Measurements from ENCODE around the gene MIOX.

The MIOX gene

DNA sequence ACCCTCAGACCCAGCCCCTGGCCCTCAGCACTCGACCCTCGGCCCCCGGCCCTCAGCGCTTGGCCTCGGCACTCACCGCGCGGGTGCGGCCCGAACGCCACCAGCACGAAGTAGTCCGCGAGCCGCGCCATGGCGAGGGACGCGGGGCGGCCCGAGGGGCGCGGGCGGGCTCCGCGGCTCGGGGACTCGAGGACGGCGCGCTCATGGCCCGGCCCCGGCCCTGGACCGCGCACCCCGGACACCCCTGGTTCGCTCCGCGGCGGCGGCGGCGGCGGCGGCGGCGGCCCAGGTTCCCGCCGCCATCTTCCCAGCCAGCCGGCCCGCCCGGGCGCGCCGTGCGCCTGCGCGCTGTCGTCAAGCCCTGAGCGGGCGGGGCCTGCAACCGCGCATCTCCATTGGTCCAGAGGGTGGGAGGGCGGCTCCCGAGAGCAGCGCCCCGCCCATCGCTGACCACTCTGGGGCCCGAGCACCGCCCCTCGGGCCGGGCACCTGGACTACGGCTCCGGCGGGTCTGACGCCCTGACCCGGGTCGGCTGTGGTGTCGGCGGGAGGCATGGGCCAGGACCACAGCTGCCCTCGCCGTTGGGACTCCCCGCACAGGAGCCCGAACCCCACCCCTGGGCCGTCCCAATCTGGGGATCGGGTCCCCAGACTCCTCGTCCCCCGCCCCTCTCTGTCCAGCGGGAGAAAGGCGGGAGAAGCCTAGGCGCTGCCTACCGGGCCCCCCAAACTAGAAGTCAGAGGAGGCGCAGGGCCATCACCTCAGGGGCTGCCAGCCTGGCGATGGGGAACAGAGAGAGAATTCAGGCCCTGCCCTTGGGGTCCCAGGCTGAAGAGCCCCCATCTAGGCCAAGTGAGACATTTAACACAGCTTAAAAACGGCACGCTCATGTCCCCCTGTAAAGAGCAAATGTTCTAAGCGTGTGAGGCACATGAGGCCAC is 11.7 kb upstream of the MIOX start, which contains the start of gene SBF1:
SBF1 (minus strand) TSS at position 326 of the 942 bp plus-strand sequence; CDS start at position 131, 195 bp downstream.
- DNase-seq = peak; percentile 88

DNA sequence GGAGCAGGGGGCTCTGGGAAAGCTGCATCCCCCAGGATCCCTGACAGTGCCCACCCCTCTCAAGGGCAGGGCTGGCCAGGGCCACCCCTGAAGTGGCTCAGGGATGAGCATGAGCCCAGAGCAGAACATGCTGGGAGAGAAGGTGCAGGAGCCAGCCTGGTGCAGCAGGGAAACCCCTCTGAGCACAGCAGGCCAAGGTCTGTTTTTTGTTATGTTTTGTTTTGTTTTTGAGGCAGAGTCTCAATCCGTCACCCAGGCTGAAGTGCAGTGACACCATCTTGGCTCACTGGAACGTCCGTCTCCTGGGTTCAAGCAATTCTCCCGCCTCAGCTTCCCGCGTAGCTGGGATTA is 11.0 kb upstream of the MIOX start:
- no peak for DNase-seq

DNA sequence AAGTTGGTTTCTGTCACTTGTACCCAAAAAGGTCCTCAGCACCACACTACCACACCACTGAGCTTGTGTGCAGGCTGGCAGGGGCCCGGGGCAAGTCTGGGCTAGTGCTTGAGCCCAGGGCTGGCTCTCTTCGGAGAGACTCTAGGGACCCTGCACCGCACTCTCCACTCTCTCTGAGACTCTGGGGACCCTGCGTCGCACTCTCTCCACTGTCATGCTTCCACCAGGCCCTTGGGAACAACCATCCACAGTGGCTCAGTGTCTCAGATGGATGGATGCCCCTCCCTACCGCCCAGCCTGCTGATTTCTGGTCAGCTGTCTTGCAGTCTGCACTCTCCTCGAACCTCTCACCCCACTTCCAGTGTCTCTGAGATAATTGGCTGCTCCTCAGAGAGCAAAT is 9.8 kb upstream of the MIOX start:
- DNase-seq = no peak

DNA sequence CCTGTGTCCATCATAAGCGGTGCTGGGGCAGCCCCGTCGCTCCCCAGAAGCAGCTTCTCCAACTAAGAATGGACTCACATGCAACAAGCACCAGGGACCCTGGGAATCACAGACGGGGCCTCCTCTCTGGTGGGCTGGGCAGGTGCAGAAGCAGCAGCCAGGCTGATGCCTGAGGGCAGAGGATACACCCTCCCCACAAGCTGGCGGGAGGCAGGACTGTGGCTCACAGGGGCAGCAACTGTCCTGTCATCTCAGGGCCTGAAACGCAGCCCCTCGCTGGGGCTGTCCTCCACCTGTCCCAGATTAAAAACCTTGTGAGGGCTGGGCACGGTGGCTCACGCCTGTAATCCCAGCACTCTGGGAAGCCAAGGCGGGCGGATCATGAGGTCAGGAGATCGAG is 8.7 kb upstream of the MIOX start:
- no peak for DNase-seq

DNA sequence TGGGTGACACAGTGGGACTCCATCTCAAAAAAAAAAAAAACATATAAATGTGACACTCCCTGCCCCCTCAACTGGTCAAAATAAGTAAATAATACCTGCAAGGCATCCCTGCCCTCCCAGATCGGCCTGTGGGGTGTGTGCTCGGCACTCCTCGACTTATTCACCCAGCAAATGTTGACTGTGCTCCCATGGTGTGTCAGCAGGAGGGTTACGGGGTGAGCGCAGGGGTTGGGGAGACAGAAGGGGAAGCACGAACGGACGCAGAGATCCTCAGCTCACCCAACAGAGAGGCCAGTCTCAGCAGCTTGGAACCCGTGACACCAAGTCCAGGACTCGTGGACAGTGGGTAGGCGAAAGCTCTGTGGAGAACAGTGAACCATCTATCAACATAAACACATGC is 6.9 kb upstream of the MIOX start:
- DNase-seq = no peak

DNA sequence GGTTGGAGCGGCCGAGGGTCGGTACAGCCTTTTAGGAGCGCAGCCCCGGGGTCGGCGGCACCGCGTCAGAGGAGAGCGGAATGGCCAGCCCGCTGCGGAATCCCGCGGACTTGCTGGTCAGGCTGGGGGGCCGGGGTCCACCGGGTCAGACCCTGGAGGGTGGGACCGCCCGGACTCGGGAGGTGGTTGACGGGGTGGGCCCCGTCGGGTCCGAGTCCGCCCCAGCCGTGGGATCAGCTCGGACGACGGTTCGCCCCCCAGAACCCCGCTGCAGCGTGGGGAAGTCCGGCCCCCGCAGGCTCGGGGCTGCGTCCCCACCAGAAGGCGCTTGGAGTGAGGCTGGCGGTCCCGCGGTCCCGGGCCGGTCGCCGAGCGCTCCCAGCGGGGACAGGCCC is 5.6 kb upstream of the MIOX start:
- DNase-seq = no peak

DNA sequence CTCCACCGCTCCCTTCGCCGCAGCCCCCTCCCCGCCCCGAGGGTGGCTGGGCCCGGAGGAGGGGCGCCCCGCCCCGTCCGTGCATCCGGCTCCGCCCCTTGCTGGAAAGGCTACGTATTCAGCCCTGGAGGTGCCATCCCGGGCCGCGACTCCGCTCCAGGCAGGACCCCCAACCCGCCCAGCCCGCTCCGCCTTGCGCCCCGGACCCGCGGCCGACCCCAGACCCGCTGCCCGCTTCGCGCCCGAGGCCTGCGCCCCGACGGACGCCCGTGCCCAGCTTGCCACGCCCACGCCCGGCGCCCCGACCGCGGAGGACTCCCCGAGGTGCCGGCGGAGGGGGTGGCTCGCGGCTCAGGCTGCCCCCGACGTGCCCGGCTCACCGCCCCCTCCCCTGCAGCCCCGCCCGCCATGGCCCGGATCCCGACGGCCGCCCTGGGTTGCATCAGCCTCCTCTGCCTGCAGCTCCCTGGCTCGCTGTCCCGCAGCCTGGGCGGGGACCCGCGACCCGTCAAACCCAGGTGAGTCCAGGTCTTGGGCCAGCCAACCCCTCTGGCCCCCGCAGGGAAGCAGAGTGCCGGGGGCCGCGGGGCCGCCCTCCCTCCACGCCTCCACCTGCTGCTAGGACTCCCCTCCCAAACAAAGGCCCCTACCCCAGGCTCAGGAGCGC is 5.1 kb upstream of the MIOX start, which contains the start of gene ADM2:
ADM2 (plus strand) TSS at position 104 of the 667 bp plus-strand sequence; CDS start at position 409, 305 bp downstream.
- DNase-seq = no peak

DNA sequence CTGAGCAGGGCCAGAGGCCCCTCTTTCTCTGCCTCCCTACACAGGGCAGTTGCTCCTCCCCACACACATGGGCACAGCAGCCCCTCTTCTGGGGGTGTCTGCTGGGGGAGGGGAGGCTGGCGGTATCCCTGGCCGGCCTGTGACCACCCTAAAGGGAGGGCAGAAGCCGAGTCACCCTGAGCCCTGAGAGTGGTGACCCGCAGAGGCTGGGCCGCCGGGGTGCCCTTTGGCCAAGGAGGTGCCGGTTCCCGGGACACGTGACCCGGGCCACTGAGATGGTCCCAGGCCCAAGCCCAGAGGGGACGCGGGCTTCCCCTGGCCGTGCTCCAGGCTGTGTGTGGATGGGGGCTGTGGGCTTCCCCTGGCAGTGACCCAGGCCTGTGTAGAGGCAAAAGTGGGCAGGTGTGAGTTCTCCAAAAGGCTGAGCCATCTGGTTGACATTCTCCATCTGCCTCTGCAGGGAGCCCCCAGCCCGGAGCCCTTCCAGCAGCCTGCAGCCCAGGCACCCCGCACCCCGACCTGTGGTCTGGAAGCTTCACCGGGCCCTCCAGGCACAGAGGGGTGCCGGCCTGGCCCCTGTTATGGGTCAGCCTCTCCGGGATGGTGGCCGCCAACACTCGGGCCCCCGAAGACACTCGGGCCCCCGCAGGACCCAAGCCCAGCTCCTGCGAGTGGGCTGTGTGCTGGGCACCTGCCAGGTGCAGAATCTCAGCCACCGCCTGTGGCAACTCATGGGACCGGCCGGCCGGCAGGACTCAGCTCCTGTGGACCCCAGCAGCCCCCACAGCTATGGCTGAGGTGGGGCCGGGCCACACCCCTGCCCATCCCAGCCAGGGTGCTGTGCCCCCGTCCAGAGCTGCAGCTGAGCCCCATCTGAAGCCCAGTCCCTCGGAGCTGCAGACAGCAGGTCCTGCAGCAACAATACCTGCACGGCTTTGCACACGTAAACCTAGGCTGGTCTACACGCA is 4.3 kb upstream of the MIOX start:
- DNase-seq = no peak

DNA sequence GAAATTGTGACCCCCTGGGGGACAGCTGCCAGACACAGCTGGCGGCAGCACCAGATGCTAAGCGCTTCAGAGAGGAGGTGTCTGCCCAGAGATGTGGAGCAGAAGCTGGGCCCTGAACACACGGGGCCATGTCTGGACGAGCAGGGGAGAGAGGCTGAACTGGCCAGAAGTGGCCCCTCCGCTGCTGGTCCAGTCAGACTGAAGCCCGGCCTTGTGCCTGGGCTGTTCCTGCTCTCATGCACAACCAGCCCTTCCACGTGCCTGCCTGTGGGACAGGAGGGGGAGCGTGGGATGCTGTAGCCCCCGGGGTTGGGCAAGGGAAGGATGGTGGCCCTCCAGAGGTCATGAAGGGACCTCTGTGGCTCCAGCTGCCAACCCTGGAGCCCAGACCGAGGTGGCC is 3.6 kb upstream of the MIOX start:
- DNase-seq = no peak

DNA sequence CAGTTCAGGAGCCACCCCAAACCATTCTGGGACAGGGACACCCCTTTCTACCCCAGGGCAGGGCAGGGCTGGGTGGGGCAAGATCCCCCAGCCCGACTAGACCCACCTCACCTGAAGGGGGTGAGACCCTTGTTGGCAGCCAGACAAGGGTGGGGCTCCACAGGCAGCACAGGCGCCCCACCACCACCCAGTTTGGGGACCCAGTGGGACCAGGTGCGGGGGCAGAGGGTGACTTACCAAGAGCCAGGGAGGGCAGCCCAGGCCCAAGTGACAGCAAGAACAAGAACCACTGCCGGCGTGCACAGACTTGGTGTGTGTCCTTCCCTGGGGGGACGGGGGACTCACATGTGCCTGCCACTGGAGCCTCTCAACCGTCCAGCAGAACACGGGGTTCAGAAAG is 3.1 kb upstream of the MIOX start:
- no peak for DNase-seq

DNA sequence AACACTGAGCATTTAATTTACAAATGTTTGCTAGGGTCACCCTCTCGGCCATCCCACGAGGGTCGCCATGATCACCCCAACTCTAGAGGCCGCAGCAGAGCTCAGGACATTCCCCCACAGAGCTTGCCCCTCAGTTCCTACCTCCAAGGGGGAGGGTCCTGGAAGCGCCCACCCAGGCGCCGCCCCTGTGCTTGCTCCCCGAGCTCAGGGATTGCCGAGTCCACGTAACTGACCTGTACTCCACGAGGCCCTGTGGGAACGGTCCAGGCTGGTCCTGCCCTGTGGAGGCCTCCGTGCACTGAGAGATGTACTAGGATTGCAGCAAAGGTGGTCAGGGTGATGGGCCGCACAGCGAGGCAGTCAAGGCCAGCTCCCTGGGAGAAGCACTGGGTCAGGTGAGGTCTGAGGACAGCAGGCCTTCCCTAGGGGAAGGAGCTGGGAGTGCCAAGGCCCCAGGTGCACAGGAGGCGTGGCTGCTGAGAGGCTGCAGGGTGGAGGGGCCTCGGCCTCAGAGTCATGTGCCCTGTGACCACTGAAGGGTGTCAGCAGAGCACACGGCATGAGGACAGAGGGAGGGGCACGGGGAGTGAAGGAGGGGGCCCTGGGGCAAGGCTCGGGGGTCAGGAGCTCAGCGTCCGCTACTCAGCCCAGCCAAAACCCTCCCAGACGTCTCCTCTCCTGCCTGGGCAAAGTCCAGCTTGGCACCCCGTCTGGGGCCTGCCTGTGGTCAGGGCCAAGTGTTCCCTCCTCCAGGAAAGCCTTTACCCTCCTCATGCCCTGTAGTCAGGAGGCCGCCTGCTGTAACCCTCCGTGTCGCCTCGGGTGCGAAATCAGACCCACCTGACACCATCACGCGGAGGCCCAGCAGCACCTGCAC is 2.4 kb upstream of the MIOX start:
- no peak for DNase-seq

DNA sequence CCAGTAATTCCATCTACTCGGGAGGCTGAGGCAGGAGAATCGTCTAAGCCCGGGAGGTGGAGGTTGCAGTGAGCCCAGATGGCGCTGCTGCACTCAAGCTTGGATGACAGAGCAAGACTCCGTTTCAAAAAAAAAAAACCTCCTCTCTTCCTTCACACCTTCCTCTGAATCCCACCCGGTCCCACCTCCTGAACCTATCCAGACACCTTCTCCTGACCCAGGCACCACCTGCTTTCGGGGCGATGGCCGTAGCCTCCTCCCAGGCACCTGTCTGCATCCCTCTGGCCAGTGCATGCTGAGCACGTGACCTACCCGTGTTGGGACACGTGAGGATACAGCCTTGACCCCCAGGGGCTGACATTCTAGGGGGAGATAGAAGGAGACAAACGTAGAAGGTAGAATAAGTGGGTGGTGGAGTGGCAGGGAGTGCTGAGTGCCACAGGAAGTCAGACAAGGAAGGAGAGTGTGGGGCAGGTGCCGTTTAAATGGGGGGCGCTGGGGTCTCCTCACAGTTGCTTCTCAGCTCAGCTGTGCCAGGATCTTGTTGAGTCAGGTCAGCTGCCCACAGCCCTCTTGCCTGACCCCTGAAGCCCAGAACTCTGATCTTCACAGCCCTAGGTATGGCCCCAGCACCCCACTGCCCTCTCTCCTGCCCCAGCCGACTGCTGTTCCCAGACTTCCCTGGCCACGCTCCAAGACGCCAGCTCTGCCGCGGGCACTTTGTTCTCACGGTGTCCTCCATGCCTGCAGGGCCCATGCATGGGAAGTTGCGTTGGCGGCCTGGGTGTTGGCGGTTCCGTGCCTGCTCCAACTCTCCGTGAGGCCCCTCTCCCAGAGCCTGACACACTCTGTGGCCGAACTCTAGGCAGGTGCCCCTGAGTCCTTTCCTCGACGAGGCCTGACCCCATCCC is 1.2 kb upstream of the MIOX start:
- no peak for DNase-seq

DNA sequence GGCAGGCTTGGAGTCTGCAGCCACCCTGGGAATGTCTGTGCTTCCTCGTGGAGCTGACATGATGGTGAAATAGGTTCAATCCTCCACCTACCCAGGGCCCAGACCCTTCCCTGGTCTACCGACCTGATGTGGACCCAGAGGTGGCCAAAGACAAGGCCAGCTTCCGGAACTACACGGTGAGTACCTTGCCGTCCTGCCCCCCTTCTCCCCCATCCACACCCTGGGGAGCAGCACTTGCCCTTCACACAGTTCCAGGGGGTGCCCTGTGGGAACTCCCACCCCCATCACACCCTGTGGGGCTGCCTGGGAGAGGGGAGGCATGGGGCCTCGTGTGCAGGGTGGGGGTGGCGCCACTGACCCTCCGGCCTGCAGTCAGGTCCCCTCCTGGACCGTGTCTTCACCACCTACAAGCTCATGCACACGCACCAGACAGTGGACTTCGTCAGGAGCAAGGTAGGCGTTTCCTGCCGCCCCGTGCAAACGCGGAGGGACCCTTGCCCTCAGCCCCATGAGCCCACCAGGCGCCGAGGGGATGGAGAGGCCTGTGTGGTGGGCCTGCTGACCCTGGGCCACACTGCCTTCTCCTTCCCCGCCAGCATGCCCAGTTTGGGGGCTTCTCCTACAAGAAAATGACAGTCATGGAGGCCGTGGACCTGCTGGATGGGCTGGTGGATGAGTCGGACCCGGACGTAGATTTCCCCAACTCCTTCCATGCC is 789 bp downstream of the MIOX start:
- DNase-seq = no peak

DNA sequence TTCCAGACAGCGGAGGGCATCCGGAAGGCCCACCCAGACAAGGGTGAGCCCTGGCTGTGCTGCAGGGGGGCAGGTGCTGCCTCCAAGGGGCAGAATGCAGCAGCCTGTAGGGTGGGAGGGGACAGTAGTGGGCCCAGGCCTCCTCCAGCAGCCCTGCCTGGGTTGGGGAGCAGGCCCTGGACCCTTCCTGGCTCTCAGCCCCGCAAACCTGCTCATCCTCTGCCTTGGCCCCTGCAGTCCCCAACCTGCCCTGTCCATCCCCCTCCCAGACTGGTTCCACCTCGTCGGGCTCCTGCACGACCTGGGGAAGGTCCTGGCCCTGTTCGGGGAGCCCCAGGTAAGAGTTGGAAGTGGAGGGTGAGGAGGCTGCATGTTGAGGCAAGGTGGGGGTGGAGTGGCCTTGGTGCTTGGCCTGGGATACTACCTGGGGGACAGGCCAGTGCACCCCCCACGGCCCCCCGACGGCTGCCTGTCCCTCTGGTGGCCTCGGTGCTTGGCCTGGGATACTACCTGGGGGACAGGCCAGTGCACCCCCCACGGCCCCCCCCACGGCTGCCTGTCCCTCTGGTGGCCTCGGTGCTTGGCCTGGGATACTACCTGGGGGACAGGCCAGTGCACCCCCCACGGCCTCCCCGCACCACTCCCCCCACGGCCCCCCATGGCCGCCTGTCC is 1.5 kb downstream of the MIOX start:
- no peak for DNase-seq

DNA sequence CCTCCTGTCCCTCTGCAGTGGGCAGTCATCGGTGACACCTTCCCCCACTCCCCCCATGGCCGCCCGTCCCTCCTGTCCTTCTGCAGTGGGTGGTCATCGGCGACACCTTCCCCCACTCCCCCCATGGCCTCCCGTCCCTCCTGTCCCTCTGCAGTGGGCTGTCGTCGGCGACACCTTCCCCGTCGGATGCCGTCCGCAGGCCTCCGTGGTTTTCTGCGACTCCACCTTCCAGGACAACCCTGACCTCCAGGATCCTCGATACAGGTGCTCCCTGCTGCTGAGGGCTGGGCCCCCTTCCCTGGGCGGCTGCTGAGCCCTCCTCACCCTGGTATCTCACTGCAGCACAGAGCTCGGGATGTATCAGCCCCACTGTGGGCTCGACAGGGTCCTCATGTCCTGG is 2.2 kb downstream of the MIOX start:
- DNase-seq = no peak

DNA sequence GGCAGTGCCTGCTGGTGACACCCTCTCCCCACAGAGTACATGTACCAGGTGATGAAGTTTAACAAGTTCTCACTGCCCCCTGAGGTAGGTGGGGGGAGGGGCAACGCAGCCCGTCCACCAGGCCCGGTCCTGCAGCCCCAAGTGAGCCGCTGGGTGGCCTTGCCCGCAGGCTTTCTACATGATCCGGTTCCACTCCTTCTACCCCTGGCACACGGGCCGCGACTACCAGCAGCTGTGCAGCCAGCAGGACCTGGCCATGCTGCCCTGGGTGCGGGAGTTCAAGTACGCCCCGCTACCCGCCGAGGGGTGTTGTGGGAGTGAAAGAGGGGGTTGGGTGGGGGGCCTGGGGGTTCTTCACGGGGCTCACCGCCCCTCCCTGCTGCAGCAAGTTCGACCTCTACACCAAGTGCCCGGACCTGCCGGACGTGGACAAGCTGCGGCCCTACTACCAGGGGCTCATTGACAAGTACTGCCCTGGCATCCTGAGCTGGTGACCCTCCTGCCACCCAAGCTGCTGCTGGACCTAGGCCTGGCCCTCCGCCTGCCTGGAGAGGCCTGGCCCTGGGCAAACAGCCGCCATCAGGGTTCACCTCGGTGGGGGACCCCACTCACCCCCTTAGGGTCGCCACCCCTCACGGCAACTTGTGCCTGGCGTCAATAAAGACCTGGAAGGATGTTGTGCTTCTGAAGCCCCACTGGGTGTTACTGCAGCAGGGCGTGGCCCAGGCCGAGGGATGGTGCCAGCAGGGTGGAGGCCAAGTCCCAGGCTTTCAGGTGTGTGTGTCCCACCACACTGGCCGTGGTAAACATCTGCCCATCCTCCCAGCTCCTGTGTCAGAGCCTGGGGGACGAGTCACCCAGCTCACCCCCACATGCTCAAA is 2.9 kb downstream of the MIOX start:
- DNase-seq = no peak

DNA sequence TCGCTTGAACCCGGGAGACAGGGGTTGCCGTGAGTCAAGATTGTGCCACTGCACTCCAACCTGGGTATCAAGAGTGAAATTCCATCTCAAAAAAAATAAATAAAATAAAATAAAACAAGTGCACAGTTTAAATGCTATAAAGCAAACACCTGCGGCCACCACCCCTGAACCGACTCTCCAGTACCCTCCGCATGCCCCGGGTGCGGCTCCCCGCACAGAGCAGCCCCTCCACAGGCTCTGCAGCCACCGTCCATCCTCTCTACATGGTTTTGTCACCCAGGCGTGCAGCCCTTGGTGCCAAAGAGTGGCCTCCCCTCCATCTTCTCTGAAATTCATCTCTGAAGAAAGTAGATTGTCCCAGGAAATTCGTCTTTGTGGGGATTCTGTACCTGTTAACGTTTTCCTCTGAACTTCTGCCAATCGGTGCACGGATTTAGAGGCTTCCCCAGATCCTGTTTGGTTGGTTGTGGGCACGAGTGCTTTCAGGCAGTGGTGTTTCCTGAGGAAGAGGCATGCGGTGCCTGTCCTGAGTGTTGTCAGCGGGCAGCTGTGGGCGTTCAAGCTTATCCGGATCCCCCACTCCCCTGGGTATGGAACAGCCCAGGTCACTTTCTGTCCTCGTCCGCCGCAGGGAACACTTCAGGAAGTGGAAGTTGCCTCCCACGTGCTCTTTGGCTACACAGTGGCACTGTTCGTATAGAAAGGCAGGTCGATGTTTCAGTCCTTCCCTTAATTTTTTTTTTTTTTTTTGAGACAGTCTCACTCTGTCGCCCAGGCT is 4.1 kb downstream of the MIOX start:
- no peak for DNase-seq

DNA sequence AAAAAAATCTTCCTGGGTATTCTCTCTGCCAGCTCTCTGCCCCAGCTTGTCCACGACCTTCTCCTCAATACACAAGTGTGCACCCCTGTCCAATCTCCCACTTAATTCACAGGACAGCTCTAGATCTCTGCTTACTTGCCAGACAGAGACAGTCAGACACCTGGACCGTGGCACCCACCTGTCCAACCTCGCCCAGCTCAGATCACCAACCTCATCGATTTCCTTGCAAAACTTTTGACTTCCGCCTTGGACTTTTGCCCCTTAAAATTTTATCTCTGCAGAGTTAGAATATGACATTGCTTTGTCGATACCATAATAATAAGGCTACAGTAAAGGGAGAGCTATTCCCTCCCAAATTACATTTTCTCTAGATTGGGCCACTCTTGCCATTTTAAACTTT is 10.4 kb downstream of the MIOX start:
- no peak for DNase-seq
